GM19035 (cell line): Measurements from ENCODE around the gene RAD51B.

ENCODE experiments used
- ATAC-seq: cut with Tn5 transposase; IDR thresholded peaks from one replicate; pipeline ENCODE4 v1.9.1; 2021; ENCODE audit not compliant: unreplicated experiment

RAD51B gene

DNA sequence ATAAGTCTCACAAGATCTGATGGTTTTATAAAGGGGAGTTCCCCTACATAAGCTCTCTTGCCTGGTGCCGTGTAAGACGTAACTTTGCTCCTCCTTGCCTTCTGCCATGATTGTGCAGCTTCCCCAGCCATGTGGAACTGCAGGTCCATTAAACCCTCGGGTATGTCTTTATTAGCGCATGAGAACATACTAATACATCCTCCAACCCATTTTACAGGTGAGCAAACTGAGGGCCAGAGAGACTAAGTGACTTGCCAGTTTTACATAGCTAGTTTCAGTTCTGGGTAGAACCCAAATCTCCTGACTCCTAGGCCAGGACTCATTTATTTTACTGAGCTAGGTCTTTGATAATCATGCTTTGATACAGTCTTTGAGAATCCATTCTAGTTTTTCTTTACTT lies 406.9 kb downstream of the RAD51B start:
- ATAC-seq: no peak

DNA sequence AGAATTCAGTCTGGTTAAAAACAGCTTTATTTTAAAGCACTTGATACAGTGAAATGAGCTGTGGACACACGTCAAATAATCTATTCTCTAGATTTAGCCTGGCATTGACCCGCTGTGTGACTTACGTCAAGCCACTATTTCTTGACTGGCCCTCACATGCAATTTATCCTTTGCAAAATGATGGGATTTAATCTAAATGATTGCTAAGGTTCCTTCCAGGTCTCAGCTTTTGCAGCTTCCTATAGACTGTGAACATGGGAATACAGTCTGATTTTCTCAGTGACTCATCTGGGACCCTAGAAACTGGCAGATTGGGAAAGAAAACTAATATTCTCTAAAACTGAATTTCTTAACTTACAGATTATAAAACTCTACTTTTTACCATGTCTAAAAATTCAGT lies 409.1 kb downstream of the RAD51B start:
- ATAC-seq: no peak

DNA sequence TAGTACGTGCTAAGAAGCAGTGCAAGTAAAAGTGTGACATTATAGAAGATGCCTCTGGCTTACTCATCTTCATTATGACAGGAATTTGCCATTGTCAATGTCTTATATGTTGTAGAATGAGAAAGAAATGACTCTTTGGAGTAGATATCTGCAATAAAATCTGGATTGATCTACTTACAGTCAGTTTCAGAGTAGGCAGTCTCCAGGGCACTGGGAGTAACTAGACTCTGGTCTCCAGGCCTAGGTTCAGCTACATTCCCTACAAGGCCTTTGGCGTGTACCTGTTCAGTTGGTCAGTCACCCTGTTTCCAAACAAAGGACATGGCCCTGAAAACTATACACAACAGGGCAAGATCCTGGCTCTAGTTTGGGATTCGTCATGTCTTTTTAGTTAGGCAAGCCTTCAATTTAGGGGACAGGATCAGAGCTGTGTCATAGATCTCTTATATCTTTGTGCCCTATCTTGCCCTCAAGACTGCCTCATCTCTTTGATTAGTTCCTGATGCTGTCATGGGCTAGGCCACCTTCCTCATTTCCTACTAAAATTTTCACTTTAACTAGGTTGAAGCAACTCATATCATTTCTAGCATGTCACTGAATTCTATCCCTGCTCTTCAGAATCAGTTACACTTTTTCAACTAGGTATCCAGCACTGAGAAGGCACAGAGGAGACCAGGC lies 410.0 kb downstream of the RAD51B start:
- no peak for ATAC-seq

- no peak for ATAC-seq
Measured at GRCh38 chr14:68230202-68230949, 410.8 kb downstream of the RAD51B start.

- no peak for ATAC-seq
Measured at GRCh38 chr14:68230950-68231717, 411.6 kb downstream of the RAD51B start.

DNA sequence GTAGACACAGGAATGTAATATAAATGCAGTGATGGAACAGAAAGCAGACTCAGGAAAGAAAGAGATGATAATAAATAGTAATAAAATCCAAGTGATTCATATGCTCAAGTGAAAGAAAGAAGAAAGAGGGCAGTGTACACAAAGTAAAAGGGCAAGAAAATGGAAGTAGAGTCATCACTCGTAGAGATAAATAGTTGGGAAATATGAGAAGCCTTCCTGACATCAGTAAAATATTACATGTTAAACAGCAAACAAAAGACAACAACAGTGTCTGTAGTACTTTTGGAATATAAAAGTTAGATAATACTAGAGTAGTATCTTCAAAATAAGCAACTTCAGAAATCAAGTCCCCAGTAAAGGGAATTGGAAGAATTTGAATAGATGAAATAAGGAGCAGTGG lies 412.3 kb downstream of the RAD51B start:
- ATAC-seq: no peak

GRCh38 chr14:68232300-68233055 lies 412.9 kb downstream of the RAD51B start:
- ATAC-seq: peak; percentile 83

GRCh38 chr14:68233101-68233784 lies 413.7 kb downstream of the RAD51B start:
- ATAC-seq: no peak

GRCh38 chr14:68234101-68234905 lies 414.7 kb downstream of the RAD51B start:
- ATAC-seq: no peak

- no peak for ATAC-seq
Measured at GRCh38 chr14:68235011-68235410, 415.4 kb downstream of the RAD51B start.

- ATAC-seq: no peak
Measured at GRCh38 chr14:68236582-68237458, 417.2 kb downstream of the RAD51B start.

DNA sequence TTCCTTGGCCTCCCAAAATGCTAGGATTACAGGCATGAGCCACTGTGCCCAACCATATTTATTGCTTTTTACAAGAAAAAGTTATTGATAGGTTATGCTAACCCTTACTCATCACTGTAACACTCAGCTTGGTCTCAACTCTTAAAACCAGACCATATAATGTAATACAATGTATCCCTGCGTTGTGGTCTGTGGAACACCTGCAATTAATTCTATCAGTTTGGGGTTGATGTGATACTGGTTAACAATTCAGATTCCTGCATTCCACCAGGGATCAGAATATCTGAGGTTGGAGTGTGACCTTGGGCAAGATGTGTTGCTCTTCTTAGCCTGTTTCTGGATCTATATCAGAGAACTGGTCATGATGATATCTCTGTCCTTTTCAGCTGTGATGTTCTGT lies 419.0 kb downstream of the RAD51B start:
- no peak for ATAC-seq

DNA sequence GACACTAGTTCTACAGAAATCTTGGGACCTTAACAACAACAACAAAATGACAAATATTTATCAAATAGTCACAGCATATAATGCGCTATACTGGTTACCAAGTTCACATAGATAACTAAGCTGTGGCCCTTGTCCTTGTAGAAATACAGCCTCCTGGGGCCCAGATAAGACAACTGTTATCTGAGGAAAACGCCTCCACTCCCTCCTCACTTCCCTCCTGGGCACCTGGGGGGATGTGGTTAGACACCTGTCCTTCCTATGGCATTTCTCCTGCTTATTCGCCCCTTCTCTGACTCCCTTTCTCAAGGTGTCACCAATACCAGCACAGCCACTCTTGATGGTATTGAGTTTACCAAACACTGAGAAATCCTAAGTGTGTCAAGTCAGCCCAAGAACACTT lies 419.4 kb downstream of the RAD51B start:
- no peak for ATAC-seq

DNA sequence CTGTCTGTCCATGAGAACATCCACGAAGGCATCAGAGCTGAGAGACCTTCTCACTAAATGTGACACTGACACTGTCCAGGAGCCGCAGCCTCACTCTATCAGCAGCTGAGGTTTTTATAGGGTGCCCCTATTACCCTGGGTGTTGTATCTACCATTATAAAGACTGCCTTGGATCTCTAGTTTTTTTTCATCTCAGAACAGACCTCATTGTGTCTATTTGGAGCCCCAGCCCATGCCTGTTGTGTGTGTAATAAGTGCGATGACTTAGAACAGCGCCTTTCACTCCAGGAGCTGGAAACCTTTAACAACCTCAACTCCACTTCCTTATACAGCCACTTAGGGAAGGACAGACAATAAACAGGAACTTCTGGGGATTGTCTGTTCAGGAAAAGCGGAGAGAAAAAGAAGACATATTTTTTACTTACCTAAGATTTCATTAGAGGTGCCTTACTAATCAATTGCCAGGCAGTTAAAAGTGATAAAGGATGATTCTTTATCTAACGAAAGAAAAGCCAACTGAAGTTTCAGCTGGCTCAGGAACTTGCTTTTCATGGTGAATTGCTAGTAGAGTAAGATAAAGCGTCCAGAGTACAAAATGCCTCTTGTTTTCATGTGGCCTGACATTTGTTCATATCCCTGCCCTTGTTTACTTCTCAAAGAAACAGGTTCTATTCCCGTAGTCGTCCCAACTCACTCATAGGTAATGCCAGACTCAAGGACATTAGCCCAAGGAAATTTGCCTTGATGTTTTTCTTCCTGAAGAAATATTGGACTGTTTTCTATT lies 420.6 kb downstream of the RAD51B start:
- ATAC-seq: no peak

DNA sequence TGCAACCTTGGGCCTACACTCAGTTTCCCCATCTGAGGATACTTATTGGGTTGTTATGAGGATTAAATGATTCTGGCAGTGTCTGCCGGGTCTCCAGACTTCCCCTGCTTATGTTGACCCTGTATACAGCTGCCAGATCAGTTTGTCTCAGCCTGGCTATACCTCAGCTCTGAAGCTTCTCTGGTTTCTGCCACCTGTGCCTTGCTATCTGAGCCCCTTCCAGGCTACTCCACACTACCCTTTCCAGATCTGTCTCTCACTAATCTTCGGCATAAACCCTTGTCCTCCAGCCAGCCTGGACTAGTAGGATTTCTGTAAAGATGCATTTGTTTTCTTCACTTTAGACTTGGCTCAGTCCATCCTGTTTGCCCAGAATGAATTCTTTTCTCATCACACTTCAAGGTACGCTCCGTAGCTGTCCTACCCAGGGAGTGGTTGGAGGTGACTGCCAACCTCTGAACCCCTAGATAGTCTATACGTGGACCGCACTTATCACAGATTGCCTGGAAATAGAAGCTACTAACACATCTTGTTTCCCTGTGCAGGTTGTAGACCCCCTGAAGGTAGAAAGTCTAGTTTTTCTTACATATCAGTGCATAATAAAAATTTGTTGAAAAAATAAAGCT lies 422.4 kb downstream of the RAD51B start:
- no peak for ATAC-seq

GRCh38 chr14:68243450-68244010 lies 424.0 kb downstream of the RAD51B start:
- no peak for ATAC-seq

DNA sequence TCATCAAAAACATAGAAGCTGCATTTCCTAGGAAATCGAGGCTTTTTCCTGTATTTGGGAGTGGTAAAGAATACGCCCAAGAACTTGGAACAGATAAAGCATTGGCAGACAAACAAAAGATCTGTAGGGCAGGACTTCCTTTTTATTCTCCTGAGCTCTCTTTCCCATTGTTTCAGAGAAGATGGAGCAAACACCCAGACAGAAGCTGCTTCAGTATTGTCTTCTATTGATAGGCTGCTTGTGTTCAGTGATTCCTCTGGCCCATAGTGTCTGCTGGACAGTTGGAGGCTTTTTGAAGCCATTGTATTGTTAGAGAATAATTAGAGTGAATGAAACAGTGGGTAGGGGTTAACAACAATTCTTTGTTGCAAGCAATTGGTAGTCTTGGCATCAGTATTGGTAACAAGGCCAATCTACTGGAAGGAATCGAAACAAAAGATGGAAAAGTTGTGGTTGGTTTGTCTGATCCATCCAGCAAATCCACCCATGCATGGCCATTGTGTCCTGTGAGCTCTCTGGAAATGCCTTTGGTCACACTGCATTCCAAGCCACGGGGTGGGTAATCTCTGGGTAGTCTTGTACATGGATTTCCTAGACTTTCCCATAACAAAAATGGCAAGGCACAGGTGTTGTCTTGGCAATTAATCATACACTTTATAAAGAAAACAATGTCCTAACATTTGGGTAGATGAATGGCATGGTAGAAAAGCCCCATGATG lies 424.8 kb downstream of the RAD51B start:
- no peak for ATAC-seq
